Thoracic aorta (tissue), 2 donors: Measurements from ENCODE around the gene AJUBA. TPM values are rescaled to one million over a fixed set of nuclear protein-coding genes. Genes with fewer than 3 reads are reported as not detected.

Experiments used
- ATAC-seq: fragments of 150-250 bp; one replicate; pipeline ENCODE4 v1.8.0; 2017; ENCODE audit warnings: low read depth; ENCODE audit not compliant: insufficient number of reproducible peaks, low FRiP score
- DNase-seq: peaks from one replicate; pipeline ENCODE4 v3.0.0-alpha.2; 2020; ENCODE audit warnings: low spot score
- H3K27ac ChIP-seq, 2 donors: fragments of 200-600 bp; sonication (generic); 1 replicate in 1 of 2; 2 replicates in 1 of 2; pipeline ENCODE4 v1.5.1; 2016; ENCODE audit warnings: mild to moderate bottlenecking in 2 of 2, moderate library complexity in 2 of 2
- H3K27me3 ChIP-seq: fragments of 200-600 bp; sonication (generic); replicated peaks from 2 replicates; pipeline ENCODE4 v1.6.0; 2016; ENCODE audit warnings: mild to moderate bottlenecking; ENCODE audit not compliant: insufficient read depth
- H3K36me3 ChIP-seq: fragments of 200-600 bp; sonication (generic); one replicate; pipeline ENCODE4 v1.5.1; 2016
- H3K4me1 ChIP-seq, 2 donors: fragments of 200-600 bp; sonication (generic); 1 replicate in 1 of 2; 2 replicates in 1 of 2; pipeline versions ENCODE4 v1.5.1 to v1.6.0; 2016; ENCODE audit warnings: low read depth in 2 of 2, mild to moderate bottlenecking in 1 of 2; ENCODE audit not compliant: control insufficient read depth in 1 of 2
- H3K4me3 ChIP-seq: fragments of 200-600 bp; sonication (generic); 2 replicates; pipeline ENCODE4 v1.5.1; 2016; ENCODE audit warnings: mild to moderate bottlenecking
- H3K9me3 ChIP-seq: fragments of 200-600 bp; sonication (generic); 2 replicates; pipeline ENCODE4 v1.5.1; 2016
- CTCF ChIP-seq: fragments of 200-600 bp; sonication (generic); IDR thresholded peaks from one replicate; pipeline ENCODE4 v1.5.1; 2019; ENCODE audit warnings: antibody characterized with exemption
- total RNA-seq, 2 donors: library from RNA; depleted of rRNA; stranded (reverse); fragments of >200 nt; gene quantifications; one replicate each; pipeline versions ENCODE4 v1.1.0 to v1.2.3, GENCODE V29; 2016

AJUBA gene
- total RNA-seq, 2 donors from 2014 or later: 9.7 to 35.3 TPM

- H3K4me1 ChIP-seq: peaks cover 35 to 46% of the 10 kb centered on the region in 2 donors
- H3K4me3 ChIP-seq: peak overlapping the region; percentile 95
- peak overlapping the region; percentile 78 to 93 for H3K27ac ChIP-seq
- TF ChIP-seq CTCF: no peak
- H3K27me3 ChIP-seq: no peaks in the 10 kb centered on the region
- no peaks in the 10 kb centered on the region for H3K36me3 ChIP-seq
- H3K9me3 ChIP-seq: no peaks in the 10 kb centered on the region
- ATAC-seq (no peak), DNase-seq (no peak)
Observed at GRCh38 chr14:22981876-22982476, 375 bp downstream of the AJUBA start.

- DNase-seq: no peak
- H3K36me3 ChIP-seq: no peaks in the 10 kb centered on the region
- no peaks in the 10 kb centered on the region for H3K27me3 ChIP-seq
- no peak for ATAC-seq
- TF ChIP-seq CTCF: no peak
- H3K9me3 ChIP-seq: no peaks in the 10 kb centered on the region
- H3K27ac ChIP-seq: peak overlapping the region; percentile 78 to 93
- peak overlapping the region; percentile 95 for H3K4me3 ChIP-seq
- peaks cover 39 to 52% of the 10 kb centered on the region in 2 donors for H3K4me1 ChIP-seq
Observed at GRCh38 chr14:22981090-22981875, 1.1 kb downstream of the AJUBA start.

- peaks cover 39 to 52% of the 10 kb centered on the region in 2 donors for H3K4me1 ChIP-seq
- H3K27me3 ChIP-seq: no peaks in the 10 kb centered on the region
- no peak for TF ChIP-seq CTCF
- no peak for DNase-seq
- no peaks in the 10 kb centered on the region for H3K9me3 ChIP-seq
- peak overlapping the region; percentile 78 to 93 for H3K27ac ChIP-seq
- ATAC-seq: no peak
- peak overlapping the region; percentile 95 for H3K4me3 ChIP-seq
- H3K36me3 ChIP-seq: no peaks in the 10 kb centered on the region
Observed at GRCh38 chr14:22980672-22981089, 1.7 kb downstream of the AJUBA start.

- H3K9me3 ChIP-seq: no peaks in the 10 kb centered on the region
- no peak for TF ChIP-seq CTCF
- peak overlapping the region; percentile 78 to 93 for H3K27ac ChIP-seq
- peak overlapping the region; percentile 95 for H3K4me3 ChIP-seq
- ATAC-seq (no peak), DNase-seq (no peak)
- no peaks in the 10 kb centered on the region for H3K27me3 ChIP-seq
- peaks cover 39 to 52% of the 10 kb centered on the region in 2 donors for H3K4me1 ChIP-seq
- no peaks in the 10 kb centered on the region for H3K36me3 ChIP-seq
Observed at GRCh38 chr14:22979748-22980392, 2.5 kb downstream of the AJUBA start.
